GM12892 (cell line): ENCODE results near the gene ANKRD13A.
"Not testable (repeated sequence)": the region's sequence is repeated elsewhere in the genome, so short reads cannot be mapped to it uniquely, and the experiment has no call there.

ENCODE experiments used
- DNase-seq: peaks from one replicate; pipeline ENCODE4 v3.0.0; 2011; ENCODE audit not compliant: insufficient read length
- FAIRE-seq: peaks from 2 replicates; lab custom pipeline; 2011; peaks lifted over from hg19 to GRCh38; lab: Jason Lieb, UNC
- POLR2A ChIP-seq: IDR thresholded peaks from 2 replicates; pipeline ENCODE4 v1.6.1; 2011; ENCODE audit warnings: low read depth, low read length, control low read depth
- POLR2AphosphoS5 ChIP-seq: IDR thresholded peaks from 2 replicates; pipeline ENCODE4 v1.6.1; 2011; ENCODE audit warnings: low read depth, low read length, control low read depth
- TAF1 ChIP-seq: IDR thresholded peaks from 2 replicates; pipeline ENCODE4 v1.6.1; 2011; ENCODE audit warnings: low read depth, mild to moderate bottlenecking, control low read depth, low read length, borderline replicate concordance

The ANKRD13A gene

GRCh38 chr12:109963330-109963729 lies 35.9 kb upstream of the ANKRD13A start:
- no peak for FAIRE-seq
- TF ChIP-seq POLR2A (no peak), TAF1 (no peak), POLR2AphosphoS5 (no peak)
- no peak for DNase-seq

DNA sequence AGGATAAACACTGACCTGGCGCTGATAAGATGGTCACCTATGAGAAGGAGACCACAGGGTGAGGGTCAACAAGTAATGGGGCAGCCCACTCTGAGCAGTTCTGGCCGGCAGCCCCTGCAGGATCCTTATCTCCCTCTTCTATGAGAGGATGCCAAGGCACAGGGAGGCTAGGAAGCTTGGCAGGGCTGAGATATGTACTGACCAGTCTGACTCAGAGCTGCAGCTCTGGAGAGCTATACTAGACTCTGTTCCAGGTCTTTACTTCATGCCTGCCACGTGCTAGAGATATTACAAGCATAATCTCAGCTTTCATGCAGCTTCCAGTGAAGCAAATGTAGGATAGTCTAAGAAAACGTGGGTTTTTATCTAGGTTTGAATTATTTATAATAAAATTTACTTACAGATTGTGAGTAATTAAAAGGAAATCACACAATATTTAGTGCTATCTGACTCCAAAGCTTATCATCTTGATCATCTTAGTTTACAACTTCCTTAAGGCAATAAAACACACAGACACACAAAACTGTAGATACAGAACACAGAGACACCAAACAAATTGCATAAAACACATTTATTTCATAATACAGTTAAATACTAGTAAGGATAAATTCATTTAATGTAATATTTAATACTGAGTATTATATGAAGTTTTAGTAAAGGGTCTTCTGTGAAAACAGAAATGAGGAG lies 35.3 kb upstream of the ANKRD13A start:
- no peak for DNase-seq
- FAIRE-seq = no peak
- no peak for TF ChIP-seq POLR2A
- no peak for TF ChIP-seq TAF1

DNA sequence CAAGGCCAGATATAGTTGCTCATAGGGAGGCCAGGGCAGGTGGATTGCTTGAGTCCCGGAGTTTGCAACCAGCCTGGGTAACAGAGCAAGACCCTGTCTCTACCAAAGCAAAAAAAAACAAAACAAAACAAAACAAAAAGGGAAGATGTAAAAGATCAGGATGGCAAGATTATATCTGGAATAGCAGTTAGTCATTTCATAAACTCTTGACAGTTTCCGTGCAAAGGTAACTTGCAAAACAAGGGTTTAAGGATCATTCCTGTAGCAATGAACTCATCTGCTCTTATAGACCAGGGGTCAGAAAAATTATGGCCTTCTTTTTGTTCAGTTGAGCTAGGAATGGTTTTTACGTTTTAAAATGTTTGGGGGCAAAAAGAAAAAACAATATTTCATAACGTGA lies 32.7 kb upstream of the ANKRD13A start:
- FAIRE-seq (no peak), DNase-seq (no peak)
- no peak for TF ChIP-seq TAF1
- no peak for TF ChIP-seq POLR2AphosphoS5
- no peak for TF ChIP-seq POLR2A

DNA sequence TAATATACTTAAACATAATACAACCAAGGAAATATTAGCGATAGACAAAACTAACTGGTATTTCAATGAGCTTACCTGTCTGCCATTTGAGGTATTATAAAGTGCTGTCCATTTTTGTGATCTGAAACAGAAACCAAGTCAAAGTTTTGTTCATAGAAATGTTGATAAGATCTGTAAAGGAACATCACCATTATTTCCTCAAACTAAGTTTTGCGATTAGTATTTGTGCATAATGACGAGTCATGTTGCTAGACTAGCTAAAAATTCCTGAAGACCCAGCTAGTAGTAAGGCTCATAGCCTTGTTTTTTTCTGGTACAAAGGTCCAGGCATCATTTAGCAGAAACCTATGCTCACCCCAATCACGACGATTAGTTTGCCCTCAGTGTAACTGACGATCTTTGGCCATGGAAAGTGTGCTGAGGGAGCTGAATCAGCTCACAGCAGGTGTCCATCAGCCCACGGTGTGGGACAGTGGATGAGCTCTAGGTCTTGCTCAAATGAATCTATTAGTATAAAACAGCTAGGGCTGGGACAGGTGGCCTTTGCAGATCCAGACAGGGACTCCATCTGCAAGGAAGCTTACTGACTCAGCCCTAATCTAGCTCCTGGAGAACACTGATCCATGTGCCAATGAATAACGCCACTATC lies 31.7 kb upstream of the ANKRD13A start:
- no peak for DNase-seq
- FAIRE-seq = no peak
- TF ChIP-seq POLR2AphosphoS5 (no peak), POLR2A (no peak), TAF1 (no peak)

DNA sequence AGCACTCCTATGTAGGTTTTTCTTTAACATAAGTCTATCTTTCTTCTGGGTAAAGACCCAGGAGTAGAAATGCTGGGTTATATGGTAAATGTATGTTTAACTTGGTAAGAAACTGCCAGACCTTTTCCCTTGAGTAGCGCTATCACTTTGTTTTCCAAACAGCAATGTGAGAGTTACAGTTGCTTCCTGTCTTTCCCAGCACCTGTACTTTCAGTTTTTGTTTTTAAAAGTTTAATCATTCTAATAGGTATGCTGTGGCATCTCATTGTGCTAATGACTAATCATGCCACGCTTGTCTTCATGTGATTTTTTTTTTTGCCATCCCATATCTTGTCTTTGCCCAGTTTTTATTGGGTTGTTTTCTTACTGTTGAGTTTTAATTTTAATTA lies 31.2 kb upstream of the ANKRD13A start:
- FAIRE-seq (no peak), DNase-seq (no peak)
- no peak for TF ChIP-seq POLR2AphosphoS5
- no peak for TF ChIP-seq POLR2A
- no peak for TF ChIP-seq TAF1

DNA sequence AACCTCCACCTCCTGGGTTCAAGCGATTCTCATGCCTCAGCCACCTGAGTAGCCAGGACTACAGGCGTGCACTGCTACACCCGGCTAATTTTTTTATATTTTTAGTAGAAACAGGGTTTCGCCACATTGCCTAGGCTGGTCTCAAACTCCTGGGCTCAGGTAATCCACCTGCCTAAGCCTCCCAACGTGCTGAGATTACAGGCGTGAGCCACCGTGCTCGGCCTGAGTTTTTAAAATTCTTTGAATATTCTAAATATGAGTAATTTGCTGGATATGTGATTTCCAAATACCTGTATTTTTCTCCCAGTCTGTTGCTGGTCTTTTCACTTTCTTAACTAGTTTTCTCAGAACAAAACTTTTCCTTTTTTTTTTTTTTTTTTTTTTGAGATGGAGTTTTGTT lies 30.4 kb upstream of the ANKRD13A start:
- DNase-seq (no peak), FAIRE-seq (no peak)
- TF ChIP-seq POLR2A (no peak), POLR2AphosphoS5 (no peak), TAF1 (no peak)

DNA sequence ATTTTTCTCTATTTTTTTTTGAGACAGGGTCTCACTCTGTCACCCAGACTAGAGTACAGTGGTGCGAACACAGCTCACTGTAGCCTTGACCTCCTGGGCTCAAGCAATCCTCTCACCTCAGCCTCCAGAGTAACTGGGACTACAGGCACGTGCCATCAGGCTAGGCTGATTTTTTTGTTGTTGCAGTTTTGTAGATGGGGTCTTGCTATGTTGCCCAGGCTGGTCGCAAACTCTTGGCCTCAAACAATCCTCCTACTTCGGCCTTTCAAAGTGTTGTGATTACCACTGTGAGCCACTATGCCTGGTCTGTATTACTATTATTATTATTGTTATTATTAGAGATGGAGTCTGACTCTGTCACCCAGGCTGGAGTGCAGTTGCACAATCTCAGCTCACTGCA lies 26.4 kb upstream of the ANKRD13A start:
- no peak for TF ChIP-seq POLR2AphosphoS5
- no peak for TF ChIP-seq TAF1
- no peak for TF ChIP-seq POLR2A
- DNase-seq (no peak), FAIRE-seq (no peak)

GRCh38 chr12:109981311-109981710 lies 17.9 kb upstream of the ANKRD13A start:
- DNase-seq (no peak), FAIRE-seq (no peak)
- no peak for TF ChIP-seq POLR2A
- no peak for TF ChIP-seq POLR2AphosphoS5
- TF ChIP-seq TAF1 = no peak

DNA sequence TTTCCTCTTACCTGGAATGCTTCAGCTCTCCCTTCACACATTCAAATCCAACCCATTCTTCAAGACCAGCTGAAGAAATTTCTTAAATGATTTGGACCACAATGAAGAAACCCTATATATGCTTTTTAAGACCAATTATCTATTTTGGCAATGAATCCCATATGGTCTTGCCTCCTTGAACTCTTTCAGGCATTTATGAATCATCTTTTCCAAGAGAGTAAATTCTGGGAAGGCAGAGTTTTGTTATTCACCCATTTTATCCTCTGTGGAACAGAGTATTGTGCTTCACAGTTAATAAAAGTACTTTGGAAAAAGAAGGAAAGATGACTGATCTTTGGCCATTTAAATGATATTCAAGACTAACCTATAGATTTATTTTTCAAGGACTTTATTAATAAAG lies 17.0 kb upstream of the ANKRD13A start:
- TF ChIP-seq POLR2AphosphoS5 (no peak), TAF1 (no peak), POLR2A (no peak)
- DNase-seq (no peak), FAIRE-seq (no peak)

- TF ChIP-seq POLR2AphosphoS5 (no peak), POLR2A (no peak), TAF1 (no peak)
- FAIRE-seq (no peak), DNase-seq (no peak)
Observed at GRCh38 chr12:109983432-109984142, 15.6 kb upstream of the ANKRD13A start.

DNA sequence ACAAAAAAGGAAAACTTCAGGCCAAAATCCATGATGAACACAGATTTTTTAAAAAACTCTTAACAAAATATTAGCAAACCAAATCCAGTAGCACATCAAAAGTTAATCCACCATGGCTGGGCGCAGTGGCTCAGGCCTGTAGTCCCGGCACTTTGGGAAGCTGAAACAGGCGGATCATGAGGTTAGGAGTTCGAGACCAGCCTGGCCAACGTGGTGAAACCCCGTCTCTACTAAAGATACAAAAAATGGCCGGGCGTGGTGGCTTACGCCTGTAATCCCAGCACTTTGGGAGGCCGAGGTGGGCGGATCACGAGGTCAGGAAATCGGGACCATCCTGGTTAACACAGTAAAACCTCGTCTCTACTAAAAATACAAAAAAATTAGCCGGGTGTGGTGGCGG lies 13.0 kb upstream of the ANKRD13A start:
- not testable (repeated sequence) for DNase-seq, FAIRE-seq

DNA sequence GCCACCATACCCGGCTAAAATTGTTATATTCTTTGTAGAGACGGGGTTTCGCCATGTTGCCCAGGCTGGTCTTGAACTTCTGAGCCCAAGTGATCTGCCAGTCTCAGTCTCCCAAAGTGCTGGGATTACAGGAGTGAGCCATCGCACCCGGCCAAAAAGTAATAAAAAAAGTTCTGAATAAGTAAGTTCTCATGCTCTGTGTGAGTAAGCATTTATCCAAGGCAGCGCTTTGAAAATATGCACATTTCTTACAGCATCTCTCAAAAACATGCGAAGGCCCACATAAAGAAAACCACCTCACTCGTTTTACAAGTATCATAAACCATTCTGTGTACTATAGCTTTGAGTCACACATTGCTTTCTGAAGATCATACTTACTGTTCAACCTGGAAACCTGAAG lies 11.6 kb upstream of the ANKRD13A start:
- TF ChIP-seq POLR2A = no peak
- FAIRE-seq = no peak
- no peak for DNase-seq
